Activated CD4-positive, CD25-positive, alpha-beta regulatory T cell treated with anti-CD3 and anti-CD28 coated beads, Interleukin-2, amount 50 U/mL, for 16 hours (primary cell): Measurements from ENCODE around the gene ACTA1.
"Not testable (repeated sequence)": the region's sequence is repeated elsewhere in the genome, so short reads cannot be mapped to it uniquely, and the experiment has no call there.

Source experiments
- DNase-seq: peaks from one replicate; pipeline ENCODE4 v3.0.0-alpha.2; 2020; ENCODE audit warnings: low read depth, low spot score

Gene ACTA1

DNA sequence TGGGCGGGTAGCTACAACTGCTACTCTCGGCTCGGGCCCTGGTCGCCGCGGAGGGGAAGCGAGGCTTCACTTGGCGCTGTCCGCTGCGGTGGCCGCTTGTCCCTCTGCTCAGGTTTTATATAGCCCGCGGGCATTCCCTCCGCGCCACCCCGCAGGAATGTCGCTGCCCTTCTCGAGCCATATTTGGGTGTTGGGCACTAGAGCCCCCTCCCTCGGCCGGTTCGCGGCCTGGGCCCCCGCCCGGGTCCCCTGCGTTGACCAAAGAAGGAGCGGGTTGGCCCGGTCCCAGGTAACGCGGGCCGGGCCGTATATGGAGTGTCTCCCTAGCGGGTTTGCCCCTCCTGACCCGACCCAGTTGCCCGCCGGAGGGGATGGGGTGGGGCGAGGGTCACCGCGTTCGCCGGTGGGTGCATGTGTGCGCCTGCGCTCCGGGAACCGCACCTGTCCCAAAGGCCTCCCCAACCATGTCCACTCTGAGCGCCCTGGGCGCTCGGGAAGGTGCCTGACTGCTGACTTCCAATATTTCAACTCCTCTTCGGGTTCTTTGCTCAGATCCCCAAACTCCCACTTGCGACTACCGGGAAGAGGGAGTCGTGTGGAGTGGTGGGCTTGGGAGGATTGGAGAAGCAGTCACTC, at the start of gene ACTA1:
ACTA1 (minus strand) TSS at position 90 of the 636 bp plus-strand sequence. CDS start 979 bp downstream, outside the sequence.
- DNase-seq, result no peak

DNA sequence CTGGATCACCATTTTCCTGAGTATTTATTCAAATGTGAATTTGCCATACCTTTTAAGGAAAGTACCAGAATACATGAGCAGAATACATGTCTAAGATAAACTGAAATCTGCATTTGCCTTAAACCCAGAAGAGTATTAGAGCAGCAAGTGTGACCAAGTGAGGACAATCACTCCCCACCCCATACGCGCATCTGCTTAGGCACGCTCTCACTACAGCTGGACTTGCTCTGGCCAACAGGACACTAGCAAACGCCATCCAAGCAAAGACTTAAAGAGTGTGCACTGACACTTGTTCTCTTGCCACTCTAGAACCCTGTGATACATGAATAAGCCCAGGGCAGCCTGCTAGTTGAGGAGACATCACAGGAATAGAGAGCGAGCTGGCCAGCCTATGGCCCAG, 48.6 kb upstream of the ACTA1 start:
- DNase-seq, result no peak

DNA sequence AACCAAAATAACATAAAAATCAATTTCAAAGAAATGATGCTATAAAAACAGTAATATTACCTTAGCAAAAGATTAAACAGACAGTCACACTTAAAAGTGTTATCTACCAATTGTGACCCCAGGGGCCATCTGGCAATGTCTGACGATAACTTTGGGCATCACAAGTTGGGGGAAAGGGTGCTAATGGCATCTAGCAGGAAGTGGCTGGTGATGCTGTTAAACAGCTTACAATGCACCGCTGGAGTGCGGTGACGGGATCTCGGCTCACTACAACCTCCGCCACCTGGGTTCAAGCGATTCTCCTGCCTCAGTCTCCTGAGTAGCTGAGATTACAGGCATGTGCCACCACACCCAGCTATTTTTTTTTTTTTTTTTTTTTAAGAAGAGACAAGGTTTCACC, 46.6 kb upstream of the ACTA1 start:
- no peak for DNase-seq

DNA sequence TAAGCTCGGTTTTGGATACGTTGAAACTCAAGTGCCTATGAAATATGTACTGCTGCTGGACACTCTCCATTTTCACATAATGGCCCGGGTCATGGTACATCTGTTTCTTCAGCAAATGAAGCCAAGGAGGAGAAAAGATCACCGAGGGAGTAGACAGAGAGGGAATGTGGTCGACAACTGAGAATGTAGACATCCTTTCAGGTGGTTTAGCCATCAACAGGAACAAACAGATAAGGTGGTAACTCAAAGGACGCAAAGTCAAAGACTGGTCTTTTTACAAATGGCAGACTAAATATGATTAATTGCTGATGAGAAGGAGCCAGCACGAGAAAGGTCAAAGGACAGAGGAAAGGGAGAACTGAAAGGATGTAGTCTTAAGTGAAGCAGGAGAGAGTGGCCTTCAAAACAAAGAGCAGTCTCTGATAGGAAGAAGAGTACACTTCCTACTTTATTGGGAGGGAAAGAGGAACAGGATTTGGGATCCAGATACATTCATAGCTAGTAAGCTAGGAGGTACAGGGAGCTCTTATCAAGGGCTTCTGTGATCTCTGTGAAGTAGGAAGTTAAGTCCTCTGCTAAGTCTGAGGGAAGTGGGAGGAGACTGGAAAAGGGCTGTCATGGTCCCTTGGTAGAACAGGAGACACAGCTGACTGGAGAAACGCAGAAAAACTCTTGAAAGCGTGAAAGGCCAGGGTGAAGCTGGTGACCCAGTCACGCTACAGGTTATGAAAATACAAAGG, 45.9 kb upstream of the ACTA1 start:
- DNase-seq, result no peak

DNA sequence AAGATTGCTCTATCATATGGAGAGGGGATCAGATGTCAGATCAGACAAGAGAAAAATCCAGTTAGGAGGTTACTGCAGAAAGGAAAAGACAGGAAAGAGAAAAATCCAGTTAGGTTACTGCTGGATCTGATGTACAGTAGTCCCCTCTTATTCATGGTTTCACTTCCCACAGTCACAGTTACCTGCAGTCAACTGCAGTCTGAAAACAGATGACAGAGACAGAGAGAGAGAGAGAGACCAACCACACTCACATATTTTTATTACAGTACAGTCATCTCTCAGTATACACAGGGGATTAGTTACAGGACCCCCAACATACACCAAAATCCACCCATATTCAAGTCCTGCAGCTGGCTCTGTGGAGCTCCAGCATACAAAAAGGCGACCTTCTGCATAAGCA, 45.0 kb upstream of the ACTA1 start:
- DNase-seq, result no peak

DNA sequence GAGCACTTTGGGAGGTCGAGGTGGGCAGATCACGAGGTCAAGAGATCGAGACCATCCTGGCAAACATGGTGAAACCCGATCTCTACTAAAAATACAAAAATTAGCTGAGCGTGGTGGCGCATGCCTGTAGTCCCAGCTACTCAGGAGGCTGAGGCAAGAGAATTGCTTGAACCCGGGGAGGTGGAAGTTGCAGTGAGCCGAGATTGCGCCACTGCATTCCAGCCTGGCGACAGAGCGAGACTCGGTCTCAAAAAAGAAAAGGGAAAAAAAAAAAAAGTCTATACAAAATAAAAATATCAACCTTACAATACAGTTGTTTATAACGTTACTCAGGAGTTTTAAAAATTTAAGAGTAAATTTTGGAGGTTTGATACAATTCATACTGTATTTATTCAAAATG, 42.0 kb upstream of the ACTA1 start:
- not testable (repeated sequence) for DNase-seq

DNA sequence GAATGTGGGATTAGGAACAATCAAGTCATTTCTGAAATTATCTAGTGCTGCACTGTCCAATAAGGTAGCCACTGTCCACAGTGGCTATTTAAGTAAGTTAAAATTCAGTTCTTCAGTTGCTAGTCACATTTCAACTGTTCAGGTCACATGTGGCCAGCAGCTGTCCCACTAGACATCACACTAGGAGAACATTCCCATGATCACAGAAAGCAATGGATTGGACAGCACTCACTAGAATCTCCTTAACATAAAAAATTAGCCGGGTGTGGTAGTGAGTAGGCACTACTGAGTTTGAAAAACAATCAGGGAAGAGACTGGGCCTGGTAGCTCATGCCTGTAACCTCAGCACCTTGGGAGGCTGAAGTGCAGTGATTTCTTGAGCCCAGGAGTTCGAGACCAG, 40.6 kb upstream of the ACTA1 start:
- no peak for DNase-seq

DNA sequence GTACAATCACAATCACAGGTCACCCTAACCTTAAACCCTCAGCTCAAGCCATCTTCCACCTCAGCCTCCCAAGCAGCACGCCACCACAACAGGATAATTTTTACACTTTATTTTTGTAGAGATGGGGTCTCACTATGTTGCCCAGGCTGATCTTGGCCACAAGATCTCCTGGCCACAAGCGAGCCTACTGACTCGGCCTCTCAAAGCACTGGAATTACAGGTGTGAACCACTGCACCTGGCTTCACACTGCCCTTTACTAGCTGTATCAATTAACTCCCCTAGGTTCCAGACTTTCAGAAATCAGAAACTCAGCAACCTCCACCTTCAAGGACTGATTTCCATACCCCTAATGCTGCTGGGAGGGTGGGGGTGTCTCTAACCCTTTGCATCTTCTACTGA, 37.3 kb upstream of the ACTA1 start:
- DNase-seq, result no peak

DNA sequence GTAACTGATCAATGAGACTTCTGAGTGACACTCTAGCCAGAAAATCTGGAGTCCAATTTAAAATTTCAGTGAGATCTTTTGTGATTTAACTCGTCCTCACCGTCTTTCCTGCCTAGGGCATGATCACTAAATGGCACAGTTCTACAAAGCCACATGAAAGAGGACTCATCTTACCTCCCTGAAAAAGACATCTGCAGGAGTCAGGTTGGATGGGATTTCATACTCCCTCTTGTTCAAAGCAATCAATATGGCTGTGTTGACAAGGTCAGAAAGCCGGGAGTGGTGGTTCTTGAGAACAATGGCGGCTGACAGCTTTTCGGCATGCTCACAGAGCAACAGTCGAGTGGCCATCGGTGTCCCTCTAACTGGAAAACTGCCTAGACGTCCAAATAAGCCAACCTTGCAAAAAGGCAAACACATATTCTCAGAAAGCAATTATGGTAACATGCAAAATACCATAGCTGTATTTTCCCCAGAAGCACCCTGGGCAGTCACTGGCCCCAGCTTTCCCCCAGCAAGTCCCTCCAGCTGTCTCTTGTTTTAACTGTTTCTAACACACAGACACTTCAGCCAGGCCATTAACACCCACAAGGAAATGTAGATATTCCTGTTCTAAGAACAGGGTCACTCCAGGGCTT, 36.6 kb upstream of the ACTA1 start:
- DNase-seq, result no peak

DNA sequence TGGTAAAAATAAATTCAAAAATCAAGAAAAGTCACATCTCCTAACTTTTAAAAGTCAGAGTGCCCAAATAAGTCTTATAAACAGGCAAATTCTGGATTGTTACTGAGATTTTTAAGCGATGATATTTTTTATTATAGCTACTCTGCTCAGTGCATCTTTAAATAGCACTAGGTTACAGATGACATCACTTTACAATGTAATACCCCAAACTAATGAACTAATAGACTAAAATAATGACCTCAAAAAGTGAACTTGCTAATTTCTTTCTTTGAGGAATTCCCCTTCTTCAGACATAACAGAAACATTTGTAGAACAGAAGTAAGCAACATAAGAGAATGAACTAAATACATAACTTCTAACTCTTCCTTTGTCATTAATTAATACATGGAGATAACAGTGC, 33.0 kb upstream of the ACTA1 start:
- no peak for DNase-seq

DNA sequence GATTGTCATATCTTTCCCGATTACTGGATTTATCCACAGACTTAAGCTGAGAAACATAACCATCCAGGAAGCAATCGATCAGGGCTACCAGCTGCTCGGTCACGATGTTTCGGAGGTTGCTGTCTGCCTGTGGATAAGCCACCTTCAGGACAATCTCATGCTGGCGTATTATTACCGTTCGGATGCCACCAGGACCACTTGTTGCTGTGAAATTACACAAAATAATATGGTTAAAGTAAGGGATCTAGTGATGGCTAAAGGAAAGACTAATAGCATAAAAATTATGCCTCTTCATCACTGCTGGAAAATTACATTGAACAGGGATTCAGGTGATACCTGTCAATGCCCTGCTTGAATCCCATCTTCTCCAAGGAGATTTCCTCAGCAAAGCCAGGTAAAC, 30.8 kb upstream of the ACTA1 start:
- DNase-seq, result no peak

DNA sequence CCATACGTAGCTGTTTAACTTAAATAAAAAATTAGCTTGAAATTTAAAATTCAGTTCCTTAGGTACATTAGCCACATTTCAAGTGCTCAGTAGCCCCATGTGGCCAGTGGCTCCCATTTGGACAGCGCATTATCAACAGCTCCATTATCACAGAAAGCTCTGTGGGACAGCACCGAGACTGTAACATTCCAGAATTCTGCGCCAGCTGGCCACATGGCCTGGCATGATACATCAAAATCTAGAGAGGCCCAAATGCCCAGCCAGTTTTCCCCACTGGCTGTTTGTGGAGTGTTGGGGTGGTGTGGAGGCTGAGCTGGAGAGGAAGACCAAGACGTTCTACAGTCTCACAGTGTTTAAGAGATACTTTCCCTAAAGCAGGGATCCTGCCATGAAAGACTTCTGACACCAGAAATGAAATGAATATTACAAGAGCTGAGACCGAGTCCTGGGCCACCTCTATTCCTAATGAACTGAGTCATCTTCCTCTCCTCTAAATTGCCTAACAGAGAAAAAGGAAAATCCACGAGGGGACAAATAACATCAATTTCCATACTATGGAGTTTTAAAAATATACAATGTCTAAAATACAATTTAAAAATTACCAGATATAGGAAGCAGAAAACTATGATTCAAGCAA, 27.3 kb upstream of the ACTA1 start:
- no peak for DNase-seq

DNA sequence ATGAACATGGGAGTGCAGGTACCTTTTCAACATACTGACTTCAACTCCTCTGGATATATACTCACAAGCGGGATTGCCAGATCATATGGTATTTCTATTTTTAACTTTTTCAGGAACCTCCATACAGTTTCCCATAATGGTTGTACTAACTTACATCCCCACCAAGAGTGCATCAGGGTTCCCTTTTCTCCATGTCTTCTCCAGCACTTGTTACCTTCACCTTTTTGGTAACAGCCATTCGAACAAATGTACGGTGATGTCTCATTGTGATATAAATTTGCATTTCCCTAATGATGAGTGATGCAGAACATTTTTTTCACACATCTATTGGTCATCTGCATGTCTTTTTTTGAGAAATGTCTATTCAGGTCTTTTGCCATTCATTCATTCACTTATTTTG, 25.9 kb upstream of the ACTA1 start:
- no peak for DNase-seq

DNA sequence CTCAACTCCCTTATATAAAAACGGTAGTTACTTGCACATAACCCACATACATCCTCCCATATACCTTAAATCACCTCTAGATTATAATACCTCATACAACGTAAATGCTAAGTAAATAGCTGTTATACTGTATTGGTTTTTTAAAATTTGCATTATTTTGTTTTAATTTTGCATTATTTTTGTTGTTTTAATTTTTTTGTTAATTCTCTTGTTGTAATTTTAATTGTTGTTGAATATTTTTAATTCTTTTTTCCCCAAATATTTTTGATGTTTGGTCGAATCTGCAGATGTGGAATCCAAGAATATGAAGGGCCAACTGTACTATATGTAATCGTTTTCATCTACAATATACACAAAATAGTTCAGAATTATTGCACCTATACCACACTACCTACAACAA, 23.5 kb upstream of the ACTA1 start:
- DNase-seq, result no peak

DNA sequence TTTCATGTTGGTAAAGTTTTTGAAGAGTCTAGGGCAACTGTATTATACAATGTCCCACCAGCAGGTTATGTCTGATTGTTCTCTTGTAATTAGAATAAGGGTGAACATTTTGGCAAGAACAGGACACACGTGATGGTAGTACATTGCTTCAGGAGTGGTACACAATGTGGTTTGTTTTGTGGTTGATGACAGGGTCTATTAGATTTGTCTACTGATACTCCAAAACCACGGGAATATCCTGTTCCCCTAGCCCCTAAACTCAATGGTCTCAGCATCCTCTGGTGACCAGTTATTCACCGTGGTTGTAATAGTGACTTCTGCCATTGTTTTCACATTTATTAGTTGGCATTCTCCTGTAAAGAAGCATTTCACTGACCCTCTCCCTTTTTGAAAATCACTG, 22.1 kb upstream of the ACTA1 start:
- no peak for DNase-seq

DNA sequence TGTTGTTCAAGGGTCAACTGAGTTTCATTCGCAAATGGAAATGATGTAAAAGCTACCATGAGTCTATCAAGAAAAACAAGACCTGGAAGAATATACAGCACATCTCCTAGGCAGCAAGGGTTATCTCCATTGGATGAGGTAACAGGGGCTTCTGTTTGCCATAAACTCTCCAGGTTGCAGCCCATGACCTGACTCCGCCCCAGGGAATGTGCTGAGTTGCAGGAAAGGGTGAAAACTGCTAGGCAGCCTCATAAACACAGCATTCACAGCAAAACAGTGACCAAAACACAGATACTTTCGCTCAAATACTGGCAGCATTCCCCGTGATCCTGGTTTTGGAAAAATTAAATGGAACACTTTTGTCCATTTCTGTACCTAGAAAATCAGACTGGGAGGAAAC, 20.2 kb upstream of the ACTA1 start:
- no peak for DNase-seq

DNA sequence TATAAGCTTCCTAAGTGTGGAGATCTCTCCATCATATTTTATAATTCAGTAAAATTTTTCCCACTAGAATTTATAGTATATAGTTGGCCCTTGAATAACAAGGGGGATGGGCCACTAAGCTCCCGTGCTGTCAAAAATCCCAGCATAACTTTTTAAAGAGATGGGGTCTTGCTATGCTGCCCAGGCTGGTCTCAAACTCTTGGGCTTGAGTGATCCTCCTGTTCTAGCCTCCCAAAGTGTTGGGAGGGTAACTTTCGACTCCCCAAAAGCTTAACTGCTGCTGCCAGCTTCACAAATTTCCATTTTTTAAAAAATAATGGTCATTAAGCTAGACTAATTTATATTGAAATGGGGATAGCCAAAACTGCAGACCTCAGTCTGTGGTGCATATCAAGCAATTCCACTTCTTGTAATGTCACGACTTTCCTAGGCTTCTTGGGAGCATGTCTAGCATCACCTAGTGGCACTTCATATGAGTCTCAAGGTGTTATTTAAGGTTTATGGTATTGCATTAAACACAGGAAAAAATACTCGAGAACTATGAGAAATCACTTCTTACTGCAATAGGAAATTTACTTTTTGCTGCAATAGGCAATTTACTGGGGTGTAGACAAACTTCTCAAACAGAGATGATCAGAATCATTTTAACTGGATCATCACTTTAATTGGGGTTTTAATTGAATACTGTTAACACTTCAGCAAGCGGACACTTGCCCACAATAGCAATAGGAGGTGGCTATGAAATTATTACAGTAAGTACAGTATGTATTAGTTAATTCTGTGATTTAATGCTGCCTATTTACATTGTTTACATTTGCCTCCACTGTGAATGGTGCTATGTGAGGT, 19.3 kb upstream of the ACTA1 start:
- DNase-seq, result no peak

DNA sequence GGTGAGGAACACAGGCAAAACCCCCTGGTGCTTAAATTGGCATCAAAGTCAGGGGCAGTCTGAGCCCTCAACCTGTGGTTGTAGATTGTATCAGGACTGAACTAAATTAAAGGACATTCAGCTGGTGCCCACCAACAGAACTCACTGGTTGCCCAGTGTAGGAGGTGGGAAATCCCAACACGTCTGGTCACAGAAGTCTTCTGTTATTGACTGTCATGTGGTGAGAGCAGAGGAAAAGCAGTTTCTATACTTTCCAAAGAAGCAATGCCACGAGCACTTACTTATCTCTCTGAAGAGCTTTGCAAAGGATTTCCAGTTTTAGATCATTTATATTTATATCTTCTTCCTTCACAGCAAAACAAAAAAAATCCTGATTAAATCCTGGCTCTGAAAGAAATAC, 15.0 kb upstream of the ACTA1 start:
- DNase-seq, result no peak

DNA sequence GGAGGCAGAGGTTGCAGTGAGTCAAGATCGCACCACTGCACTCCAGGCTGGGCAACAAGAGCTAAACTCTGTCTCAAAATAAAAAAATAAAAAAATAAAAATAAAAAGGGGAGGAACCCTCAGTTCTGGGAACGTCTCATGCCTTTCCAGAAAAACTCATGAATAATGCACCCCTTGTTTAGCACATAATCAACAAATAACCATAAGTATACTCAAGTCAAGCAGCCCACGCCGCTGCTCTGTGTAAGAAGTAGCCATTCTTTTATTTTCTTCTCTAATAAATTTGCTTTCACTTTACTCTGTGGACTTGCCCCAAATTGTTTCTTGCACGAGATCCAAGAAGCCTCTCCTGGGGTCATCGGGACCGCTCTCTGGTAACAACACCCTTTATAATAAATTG, 14.5 kb upstream of the ACTA1 start:
- no peak for DNase-seq

DNA sequence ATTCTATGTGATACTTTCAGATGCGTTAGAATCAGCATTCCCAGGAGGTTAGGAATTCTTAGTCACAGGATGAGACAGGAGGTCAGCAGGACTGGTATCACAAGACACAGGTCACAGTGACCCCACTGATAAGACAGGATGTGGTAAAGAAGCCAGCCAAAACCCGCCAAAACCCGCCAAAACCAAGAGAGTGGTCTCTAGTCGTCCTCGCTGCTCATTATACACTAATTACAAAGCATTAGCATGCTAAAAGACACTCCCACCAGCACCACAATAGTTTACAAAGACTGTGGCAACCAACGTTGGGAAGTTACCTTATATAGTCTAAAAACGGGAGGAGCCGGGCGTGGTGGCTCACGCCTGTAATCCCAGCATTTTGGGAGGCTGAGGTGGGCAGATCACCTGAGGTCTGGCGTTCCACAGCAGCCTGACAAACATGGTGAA, 13.9 kb upstream of the ACTA1 start:
- no peak for DNase-seq

DNA sequence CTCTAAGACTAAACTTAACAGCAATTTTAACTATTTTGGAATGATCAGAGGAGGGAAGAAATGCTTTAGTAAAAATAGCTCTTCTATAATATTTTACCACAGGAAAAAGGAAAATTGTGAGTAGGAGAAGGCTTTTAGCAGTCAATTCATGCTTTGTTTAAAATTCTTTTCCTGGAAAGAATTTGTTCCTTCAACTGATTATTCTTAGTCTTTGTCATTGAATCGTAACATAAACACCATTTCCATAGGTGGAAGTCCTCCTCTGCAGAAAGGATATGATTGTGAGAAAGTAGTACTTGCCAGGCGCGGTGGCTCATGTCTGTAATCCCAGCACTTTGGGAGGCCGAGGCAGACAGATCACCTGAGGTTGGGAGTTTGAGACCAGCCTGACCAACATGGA, 11.9 kb upstream of the ACTA1 start:
- no peak for DNase-seq
